ENCODE data around the gene MAP2.

DNA sequence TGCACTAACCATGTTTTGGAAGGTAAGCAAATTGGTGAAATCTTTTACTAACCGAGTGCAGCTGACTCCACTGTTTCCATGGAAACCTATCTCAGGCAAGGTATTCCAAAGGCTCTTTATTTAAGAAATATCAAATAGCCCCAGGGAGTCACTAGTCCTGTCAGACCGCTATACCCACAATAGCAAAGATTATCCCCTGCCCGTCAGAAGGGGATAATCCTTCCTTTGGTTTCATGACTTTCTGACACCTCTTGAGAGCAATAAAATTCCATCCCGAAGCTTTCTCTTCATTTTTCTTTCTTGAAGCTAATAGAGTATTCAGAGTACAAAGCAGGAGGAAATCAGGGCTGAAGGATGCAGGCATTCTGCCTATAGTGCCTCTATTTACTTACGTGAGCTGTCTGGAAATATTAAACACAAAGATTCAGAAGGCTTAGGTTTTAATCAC is 34.7 kb upstream of the MAP2 start:
- no peak for TF ChIP-seq POLR2AphosphoS5 (IDR thresholded peaks at IDR 0.05; ENCODE audit: low read depth, low read length)
- TF ChIP-seq POLR2A (IDR thresholded peaks at IDR 0.05; ENCODE audit: low read depth, low read length): no peak
- TF ChIP-seq TAF1 (IDR thresholded peaks at IDR 0.05; ENCODE audit: low read depth, low read length): no peak

All from GM12891 (cell line).